GM19455 (cell line): ENCODE measurements around the gene TPPP3.

ENCODE experiments used
- ATAC-seq: cut with Tn5 transposase; IDR thresholded peaks from one replicate; pipeline ENCODE4 v1.9.1; 2021; ENCODE audit not compliant: unreplicated experiment

TPPP3 gene

GRCh38 chr16:67406111-67406971 is 13.0 kb upstream of the TPPP3 start:
- ATAC-seq = no peak

DNA sequence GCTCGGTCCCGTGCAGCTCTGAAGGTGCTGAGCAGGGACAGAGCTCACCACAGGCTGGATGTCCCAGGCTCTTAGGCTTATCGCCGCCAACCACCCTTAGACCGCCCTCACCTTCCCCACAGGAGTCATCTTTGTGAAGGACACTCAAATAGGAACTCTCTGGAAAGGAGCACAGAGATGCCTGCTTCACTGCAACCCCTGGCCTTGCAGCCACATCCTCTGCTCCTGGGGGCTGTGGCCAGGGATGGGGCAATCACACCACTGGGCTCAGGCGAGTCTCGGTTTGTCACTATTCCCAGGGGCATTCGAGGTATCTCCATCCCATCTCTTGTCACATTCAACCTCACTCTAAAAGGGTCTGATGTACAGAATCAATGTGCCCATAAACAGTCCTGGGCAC is 12.0 kb upstream of the TPPP3 start:
- ATAC-seq = no peak

DNA sequence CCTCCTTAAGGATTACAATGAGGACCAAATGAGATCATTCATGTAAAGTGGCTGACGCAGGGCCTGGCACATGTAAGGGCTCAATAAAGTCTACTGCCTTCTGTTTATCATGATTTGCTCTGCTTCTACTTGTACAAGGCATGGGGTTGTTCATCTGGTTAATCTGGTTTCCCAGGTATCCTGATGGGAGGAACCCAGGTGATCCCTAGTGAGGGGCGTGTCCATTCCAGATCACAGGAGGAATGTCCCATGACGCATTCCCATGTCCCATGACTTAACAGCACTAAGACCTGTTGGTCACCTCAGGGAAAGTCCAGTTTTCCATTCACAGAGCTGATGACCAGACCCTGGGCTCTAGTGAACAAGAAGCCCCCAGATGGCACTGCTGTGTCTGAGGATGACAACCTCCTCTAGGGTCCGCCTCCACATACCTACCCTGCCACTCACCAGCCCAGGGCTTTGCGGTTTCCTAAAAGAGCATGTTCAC is 11.5 kb upstream of the TPPP3 start:
- ATAC-seq = no peak

- no peak for ATAC-seq
Observed at GRCh38 chr16:67403976-67404555, 10.8 kb upstream of the TPPP3 start.

DNA sequence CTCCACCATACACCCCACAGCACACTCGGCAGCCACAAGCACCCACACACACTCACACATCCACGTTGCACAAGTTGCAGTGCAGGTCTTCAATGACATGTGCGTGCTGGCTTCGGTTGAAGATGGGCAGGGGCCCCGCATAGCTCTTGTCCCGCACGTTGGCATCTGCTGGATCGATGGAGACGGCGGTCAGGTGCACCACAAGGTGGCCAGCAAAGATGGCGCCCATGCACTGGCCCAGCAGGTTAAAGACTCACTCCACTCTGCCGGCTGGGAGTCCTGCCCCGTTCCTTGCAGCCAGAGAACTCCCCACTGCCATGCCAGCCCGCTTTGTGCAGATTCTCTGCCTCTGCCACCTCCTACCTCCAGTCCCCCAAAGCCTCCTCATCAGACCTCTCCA is 7.6 kb upstream of the TPPP3 start:
- ATAC-seq = no peak

GRCh38 chr16:67399749-67400704 is 6.7 kb upstream of the TPPP3 start:
- ATAC-seq = no peak

DNA sequence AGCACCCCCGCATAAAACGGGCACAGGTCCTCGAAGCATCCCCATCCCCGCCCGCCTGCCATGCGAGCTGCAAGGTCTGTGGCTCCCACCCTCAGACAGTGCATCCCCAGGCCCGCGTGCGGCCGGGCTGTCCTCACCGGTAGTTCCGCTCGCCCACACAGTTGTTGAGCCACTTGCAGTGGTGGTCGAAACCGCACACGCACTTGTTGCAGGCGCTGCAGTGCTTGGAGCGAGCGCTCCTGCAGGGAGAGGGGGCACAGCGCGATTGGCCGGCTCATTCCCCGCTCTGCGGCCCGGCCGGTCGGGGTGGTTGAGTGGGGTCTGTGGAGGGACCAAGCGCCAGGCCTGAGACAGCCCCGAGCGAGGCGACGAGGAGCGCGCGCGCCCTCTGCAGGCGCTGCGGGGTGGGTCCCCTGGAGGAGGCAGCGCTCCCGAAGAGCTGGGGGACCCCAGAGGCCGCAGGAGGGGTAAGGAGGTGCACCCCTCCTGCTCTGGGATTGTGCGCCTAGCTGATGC is 6.0 kb upstream of the TPPP3 start:
- ATAC-seq = no peak

DNA sequence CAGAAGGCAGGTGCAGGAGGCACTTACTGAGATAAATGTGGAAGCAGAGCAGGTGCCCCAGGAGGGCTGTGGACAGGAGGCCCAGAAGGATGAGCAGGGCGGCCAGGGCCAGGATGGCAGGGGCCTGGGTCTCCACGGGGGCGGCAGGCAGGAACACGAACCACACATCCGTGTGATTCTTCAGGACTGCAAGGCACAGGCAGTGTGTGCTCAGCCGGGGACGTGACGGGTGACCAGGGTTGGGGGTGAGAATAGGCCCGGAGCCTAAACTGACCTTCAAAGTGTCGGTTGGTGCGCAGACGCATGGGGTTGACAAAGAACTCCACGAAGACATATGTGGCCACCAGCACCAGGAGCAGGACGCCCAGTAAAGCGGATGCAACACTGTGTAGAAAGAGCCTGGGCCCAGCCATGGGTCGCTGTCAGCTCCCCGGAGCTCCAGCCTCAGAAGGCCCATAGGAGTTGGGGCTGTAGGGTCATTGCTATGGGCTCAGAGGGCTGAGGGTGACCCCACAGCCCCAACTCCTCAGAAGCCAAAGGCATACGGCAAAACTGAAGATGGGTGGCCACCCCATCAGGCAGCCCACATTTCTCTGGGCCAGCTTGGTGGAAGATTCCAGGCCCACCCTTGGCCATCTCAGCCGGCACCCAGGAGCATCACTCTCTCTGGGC is 5.4 kb upstream of the TPPP3 start:
- ATAC-seq = no peak

- no peak for ATAC-seq
Observed at GRCh38 chr16:67397812-67398545, 4.7 kb upstream of the TPPP3 start.

DNA sequence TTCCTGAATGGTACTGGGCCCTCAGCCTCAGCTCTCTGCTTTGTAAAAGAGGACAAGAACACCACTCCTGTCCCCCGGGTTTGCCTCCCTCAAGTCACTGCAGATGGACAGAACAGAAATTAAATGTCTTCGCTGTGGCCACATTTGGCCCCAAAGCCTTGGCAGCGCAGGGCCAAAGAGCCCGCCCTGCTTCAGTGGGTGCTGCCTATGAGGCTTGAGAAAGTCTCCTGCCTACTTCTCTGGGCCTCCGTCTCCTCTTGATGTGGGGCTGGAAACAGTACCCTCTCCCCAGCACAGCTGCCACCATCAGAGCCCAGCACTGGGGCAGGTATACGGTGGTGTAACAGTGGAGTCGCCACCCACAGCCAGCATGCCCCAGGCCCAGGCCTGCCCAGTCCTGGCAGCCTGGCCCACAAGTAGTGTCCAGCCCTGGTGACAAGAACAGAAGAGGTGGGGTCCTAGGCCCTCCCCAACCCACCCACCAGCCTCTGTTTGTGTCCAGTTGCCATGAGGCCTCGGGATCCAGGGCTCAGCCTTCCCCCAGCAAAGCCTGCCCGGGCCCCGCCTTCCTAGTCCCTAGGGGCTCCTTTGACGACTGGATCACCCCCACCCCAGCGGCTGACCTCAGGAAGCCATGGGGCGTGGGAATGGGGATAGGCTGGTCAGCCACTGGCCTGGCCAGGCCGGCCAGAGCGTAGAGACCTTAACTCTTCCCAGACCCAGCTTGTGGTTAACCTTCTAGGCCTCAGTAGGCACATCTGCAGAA is 3.9 kb upstream of the TPPP3 start:
- ATAC-seq = no peak

GRCh38 chr16:67396159-67397035 is 3.1 kb upstream of the TPPP3 start:
- no peak for ATAC-seq

GRCh38 chr16:67395458-67396158 is 2.3 kb upstream of the TPPP3 start:
- ATAC-seq = no peak

- ATAC-seq = no peak
Observed at GRCh38 chr16:67395105-67395457, 1.8 kb upstream of the TPPP3 start.

- ATAC-seq = no peak
Observed at GRCh38 chr16:67394155-67395104, 1.1 kb upstream of the TPPP3 start.

- no peak for ATAC-seq
Observed at GRCh38 chr16:67393788-67394154, 473 bp upstream of the TPPP3 start.

- ATAC-seq = no peak
Observed at GRCh38 chr16:67392301-67393059, 818 bp downstream of the TPPP3 start.
